DND-41 (cell line): ENCODE data around the gene ARHGAP24.

Experiments
- EZH2 ChIP-seq: IDR thresholded peaks from 3 replicates; pipeline ENCODE4 v1.6.1; 2012; ENCODE audit warnings: borderline replicate concordance, low read depth, mild to moderate bottlenecking, moderate library complexity, low read length, inconsistent platforms; ENCODE audit not compliant: severe bottlenecking
- TF ChIP-seq, protein P1 (sequence below): IDR thresholded peaks from 2 replicates; pipeline ENCODE4 v1.5.1; 2012; ENCODE audit warnings: borderline replicate concordance, low read length, moderate library complexity, mild to moderate bottlenecking; ENCODE audit not compliant: poor library complexity, severe bottlenecking; ENCODE audit errors: extremely low read depth

DNA sequence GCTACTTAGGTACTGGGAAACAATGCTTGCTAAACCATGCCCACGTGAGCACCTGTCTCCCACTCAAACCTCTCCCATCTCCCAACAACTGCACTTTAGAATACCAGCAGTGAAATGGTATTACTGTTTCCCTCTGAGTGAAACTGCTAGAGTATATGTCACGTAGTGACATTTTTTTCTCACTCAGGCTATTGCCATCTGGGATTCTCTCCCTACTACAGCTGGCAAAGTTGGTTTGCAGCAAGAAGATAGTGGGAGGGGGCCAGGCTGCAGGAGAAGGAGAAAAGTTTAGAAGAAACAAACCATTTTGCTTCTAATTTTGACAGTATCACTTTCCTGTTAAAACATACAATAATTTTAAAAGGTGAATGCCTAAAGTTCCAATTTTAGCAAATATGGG, 526.6 kb downstream of the ARHGAP24 start:
- TF ChIP-seq, protein P1, sequence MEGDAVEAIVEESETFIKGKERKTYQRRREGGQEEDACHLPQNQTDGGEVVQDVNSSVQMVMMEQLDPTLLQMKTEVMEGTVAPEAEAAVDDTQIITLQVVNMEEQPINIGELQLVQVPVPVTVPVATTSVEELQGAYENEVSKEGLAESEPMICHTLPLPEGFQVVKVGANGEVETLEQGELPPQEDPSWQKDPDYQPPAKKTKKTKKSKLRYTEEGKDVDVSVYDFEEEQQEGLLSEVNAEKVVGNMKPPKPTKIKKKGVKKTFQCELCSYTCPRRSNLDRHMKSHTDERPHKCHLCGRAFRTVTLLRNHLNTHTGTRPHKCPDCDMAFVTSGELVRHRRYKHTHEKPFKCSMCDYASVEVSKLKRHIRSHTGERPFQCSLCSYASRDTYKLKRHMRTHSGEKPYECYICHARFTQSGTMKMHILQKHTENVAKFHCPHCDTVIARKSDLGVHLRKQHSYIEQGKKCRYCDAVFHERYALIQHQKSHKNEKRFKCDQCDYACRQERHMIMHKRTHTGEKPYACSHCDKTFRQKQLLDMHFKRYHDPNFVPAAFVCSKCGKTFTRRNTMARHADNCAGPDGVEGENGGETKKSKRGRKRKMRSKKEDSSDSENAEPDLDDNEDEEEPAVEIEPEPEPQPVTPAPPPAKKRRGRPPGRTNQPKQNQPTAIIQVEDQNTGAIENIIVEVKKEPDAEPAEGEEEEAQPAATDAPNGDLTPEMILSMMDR = no peak
- TF ChIP-seq EZH2 = no peak
